ENCODE measurements around the gene PDE7B.
"Not testable (repeated sequence)": the region's sequence is repeated elsewhere in the genome, so short reads cannot be mapped to it uniquely, and the experiment has no call there.

Gene PDE7B

GRCh38 chr6:135850882-135851281 lies 619 bp upstream of the PDE7B start:
- DNase-seq, result no peak

- DNase-seq, result no peak
These were observed 1.2 kb downstream of the PDE7B start for GRCh38 chr6:135852746-135853145.

GRCh38 chr6:135853227-135853626 lies 1.7 kb downstream of the PDE7B start:
- no peak for DNase-seq

GRCh38 chr6:135853986-135854385 lies 2.5 kb downstream of the PDE7B start:
- DNase-seq, result no peak

- DNase-seq, result no peak
These were observed 3.3 kb downstream of the PDE7B start for GRCh38 chr6:135854799-135855198.

GRCh38 chr6:135858931-135859330 lies 7.4 kb downstream of the PDE7B start:
- DNase-seq, result no peak

- DNase-seq, result no peak
These were observed 8.9 kb downstream of the PDE7B start for GRCh38 chr6:135860361-135860760.

GRCh38 chr6:135861189-135861588 lies 9.7 kb downstream of the PDE7B start:
- no peak for DNase-seq

GRCh38 chr6:135864929-135865328 lies 13.4 kb downstream of the PDE7B start:
- not testable (repeated sequence) for DNase-seq

GRCh38 chr6:135866445-135867123 lies 15.1 kb downstream of the PDE7B start:
- DNase-seq, result no peak

GRCh38 chr6:135867332-135867731 lies 15.8 kb downstream of the PDE7B start:
- DNase-seq, result no peak

GRCh38 chr6:135869857-135870256 lies 18.4 kb downstream of the PDE7B start:
- DNase-seq, result no peak

- no peak for DNase-seq
These were observed 19.2 kb downstream of the PDE7B start for GRCh38 chr6:135870722-135871121.

- DNase-seq, result no peak
These were observed 19.8 kb downstream of the PDE7B start for GRCh38 chr6:135871296-135871695.

- no peak for DNase-seq
These were observed 20.4 kb downstream of the PDE7B start for GRCh38 chr6:135871878-135872277.

- DNase-seq, result no peak
These were observed 23.9 kb downstream of the PDE7B start for GRCh38 chr6:135875446-135875845.

- DNase-seq, result no peak
These were observed 24.6 kb downstream of the PDE7B start for GRCh38 chr6:135876058-135876457.

GRCh38 chr6:135877666-135878065 lies 26.2 kb downstream of the PDE7B start:
- no peak for DNase-seq

GRCh38 chr6:135880066-135880972 lies 28.8 kb downstream of the PDE7B start:
- no peak for DNase-seq

- no peak for DNase-seq
These were observed 31.5 kb downstream of the PDE7B start for GRCh38 chr6:135883045-135883444.

- DNase-seq, result no peak
These were observed 32.0 kb downstream of the PDE7B start for GRCh38 chr6:135883536-135883935.

GRCh38 chr6:135884136-135884535 lies 32.6 kb downstream of the PDE7B start:
- DNase-seq, result no peak

- DNase-seq, result no peak
These were observed 35.6 kb downstream of the PDE7B start for GRCh38 chr6:135887069-135887468.

- DNase-seq, result no peak
These were observed 37.3 kb downstream of the PDE7B start for GRCh38 chr6:135888818-135889217.

All from NCI-H2107 (cell line).